ENCODE results near the gene PDE4A. TPM values are rescaled to one million over a fixed set of nuclear protein-coding genes. Genes with fewer than 3 reads are reported as not detected.

PDE4A gene
- total RNA-seq, 1 donor from 2014 or later, result 71.1 TPM

DNA sequence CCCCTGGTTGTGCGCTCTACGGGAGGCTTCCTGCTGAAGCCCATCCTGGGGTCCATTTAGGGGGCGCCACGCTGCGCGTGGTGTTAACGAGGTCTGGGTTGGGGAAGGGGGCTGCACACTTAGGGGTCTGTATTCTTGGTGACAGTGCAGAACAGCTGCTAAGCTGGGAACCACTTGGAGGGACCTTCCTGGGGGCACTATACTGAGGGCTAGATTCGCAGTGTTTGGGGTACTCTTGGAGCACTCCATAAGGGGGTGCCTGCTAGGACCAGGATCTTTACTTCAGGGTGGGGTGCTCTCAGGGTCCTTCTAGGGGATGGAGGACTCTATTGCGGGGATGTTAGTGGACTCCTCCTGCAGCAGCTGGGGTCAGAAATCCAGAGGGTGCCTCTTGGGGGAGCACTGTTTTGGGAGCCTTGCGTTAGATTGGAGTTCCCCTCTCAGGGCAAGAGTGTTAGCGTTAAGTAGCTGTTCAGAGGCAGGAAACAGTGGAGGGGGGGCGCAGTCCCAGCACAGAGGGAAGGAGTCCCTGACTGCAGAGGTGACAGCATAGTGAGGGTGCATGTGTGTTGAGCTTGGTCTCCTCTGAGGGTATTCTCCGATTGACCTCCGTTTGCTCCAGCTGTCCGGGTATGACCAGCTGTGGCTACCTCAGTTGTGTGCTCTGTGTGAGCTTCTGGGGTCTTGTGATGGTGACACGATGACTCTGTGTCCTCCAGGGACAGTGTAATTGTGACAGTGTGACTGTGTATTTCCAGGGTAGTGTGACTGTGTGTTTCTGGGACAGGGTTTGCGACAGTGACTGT is 1.1 kb downstream of the PDE4A start:
- H3K4me3 Mint-ChIP-seq, result peak overlapping the region; percentile 88
- H3K4me1 Mint-ChIP-seq (ENCODE audit: low read depth), result peaks cover 65% of the 10 kb centered on the region
- no peaks in the 10 kb centered on the region for H3K9me3 Mint-ChIP-seq
- H3K27me3 Mint-ChIP-seq (ENCODE audit: insufficient read depth), result peaks cover 4% of the 10 kb centered on the region
- intact Hi-C loops (cut with micrococcal nuclease), result no loop called here
- DNase-seq (ENCODE audit: low spot score), result peak; percentile 58
- H3K27ac Mint-ChIP-seq, result peak overlapping the region; percentile 86
- peaks cover 11% of the 10 kb centered on the region for H3K36me3 Mint-ChIP-seq (ENCODE audit: low read depth)

DNA sequence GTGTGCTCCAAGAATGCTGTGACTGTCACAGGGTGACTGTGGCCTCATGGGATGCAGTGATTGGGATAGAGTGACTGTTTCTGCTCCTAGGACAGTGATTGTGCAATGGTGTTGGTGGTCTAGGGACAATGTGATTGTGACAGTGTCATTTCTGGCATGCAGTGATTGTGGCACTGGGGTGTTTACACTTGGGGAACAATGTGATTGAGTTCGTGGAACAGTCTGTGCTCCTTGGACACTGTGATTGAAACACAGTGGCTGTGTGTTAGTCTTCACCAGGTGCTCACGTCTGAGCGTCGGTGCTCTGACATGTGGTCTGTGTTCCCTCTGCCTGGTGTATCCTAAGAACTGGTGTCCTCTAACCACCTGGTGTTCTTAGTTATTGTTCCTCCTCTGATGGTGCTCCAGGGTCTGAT is 1.7 kb downstream of the PDE4A start:
- H3K27me3 Mint-ChIP-seq (ENCODE audit: insufficient read depth), result peaks cover 2% of the 10 kb centered on the region
- no peak for DNase-seq (ENCODE audit: low spot score)
- H3K9me3 Mint-ChIP-seq, result no peaks in the 10 kb centered on the region
- H3K36me3 Mint-ChIP-seq (ENCODE audit: low read depth), result peaks cover 11% of the 10 kb centered on the region
- peaks cover 65% of the 10 kb centered on the region for H3K4me1 Mint-ChIP-seq (ENCODE audit: low read depth)
- intact Hi-C loops (cut with micrococcal nuclease), result no loop called here
- peak overlapping the region; percentile 86 for H3K27ac Mint-ChIP-seq
- peak overlapping the region; percentile 88 for H3K4me3 Mint-ChIP-seq

DNA sequence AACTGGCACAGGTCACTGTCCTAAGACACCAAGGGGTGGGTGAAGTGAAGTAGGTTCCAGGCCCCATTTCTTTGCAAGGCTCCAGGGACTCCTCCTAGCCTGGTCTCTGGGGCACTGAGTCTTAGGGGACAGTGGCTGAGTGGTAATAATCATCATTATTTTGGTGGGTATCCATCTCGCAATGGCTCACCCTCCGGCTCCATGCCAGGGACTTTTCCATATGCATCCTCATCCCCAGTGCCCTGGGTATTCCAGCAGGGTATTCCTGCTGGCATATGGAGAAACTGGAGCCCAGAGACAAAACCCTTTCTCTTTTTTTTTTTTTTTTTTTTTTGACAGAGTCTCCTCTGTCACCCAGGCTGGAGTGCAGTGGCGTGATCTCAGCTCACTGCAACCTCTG is 2.5 kb downstream of the PDE4A start:
- no peaks in the 10 kb centered on the region for H3K27me3 Mint-ChIP-seq (ENCODE audit: insufficient read depth)
- no peaks in the 10 kb centered on the region for H3K9me3 Mint-ChIP-seq
- peaks cover 70% of the 10 kb centered on the region for H3K4me1 Mint-ChIP-seq (ENCODE audit: low read depth)
- intact Hi-C loops (cut with micrococcal nuclease), result no loop called here
- H3K36me3 Mint-ChIP-seq (ENCODE audit: low read depth), result peaks cover 13% of the 10 kb centered on the region
- DNase-seq (ENCODE audit: low spot score), result no peak
- no peak overlapping the region for H3K27ac Mint-ChIP-seq
- peak overlapping the region; percentile 88 for H3K4me3 Mint-ChIP-seq

GRCh38 chr19:10424011-10424637 is 3.8 kb downstream of the PDE4A start:
- H3K36me3 Mint-ChIP-seq (ENCODE audit: low read depth), result peaks cover 14% of the 10 kb centered on the region
- peaks cover 2% of the 10 kb centered on the region for H3K27me3 Mint-ChIP-seq (ENCODE audit: insufficient read depth)
- DNase-seq (ENCODE audit: low spot score), result peak; percentile 58
- peak overlapping the region; percentile 75 for H3K27ac Mint-ChIP-seq
- H3K9me3 Mint-ChIP-seq, result no peaks in the 10 kb centered on the region
- H3K4me1 Mint-ChIP-seq (ENCODE audit: low read depth), result peaks cover 73% of the 10 kb centered on the region
- intact Hi-C loops (cut with micrococcal nuclease), result loop anchor here (1.0 to 2.0 kb wide), 3 partner anchors 12 to 37 kb away; no protein-coding TSS in a partner anchor
- H3K4me3 Mint-ChIP-seq, result peak overlapping the region; percentile 85

GRCh38 chr19:10427169-10427568 is 6.8 kb downstream of the PDE4A start:
- no peak for DNase-seq (ENCODE audit: low spot score)
- peaks cover 83% of the 10 kb centered on the region for H3K4me1 Mint-ChIP-seq (ENCODE audit: low read depth)
- peak overlapping the region; percentile 94 for H3K27ac Mint-ChIP-seq
- H3K36me3 Mint-ChIP-seq (ENCODE audit: low read depth), result peaks cover 21% of the 10 kb centered on the region
- intact Hi-C loops (cut with micrococcal nuclease), result no loop called here
- H3K4me3 Mint-ChIP-seq, result no peak overlapping the region
- H3K27me3 Mint-ChIP-seq (ENCODE audit: insufficient read depth), result peaks cover 20% of the 10 kb centered on the region
- no peaks in the 10 kb centered on the region for H3K9me3 Mint-ChIP-seq

DNA sequence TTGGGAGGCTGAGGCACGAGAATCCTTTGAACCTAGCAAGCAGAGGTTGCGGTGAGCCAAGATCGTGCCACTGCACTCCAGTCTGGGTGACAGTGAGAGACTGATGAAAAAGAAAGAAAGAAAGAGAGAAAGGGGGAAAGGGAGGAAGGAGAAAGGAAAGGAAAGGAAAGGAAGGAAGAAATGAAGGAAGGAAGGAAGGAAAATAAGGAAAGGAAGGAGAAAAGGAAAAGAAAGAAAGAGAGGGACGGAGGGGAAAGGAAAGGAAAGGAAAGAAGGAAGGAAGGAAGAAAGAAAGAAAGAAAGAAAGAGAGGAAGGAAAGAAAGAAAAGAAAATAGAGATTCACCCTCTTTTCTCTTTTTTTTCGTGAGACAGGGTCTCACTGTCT is 8.7 kb downstream of the PDE4A start:
- intact Hi-C loops (cut with micrococcal nuclease), result loop anchor here (1.0 kb wide), 1 partner anchor 7 kb away; no protein-coding TSS in a partner anchor
- H3K9me3 Mint-ChIP-seq, result no peaks in the 10 kb centered on the region
- peaks cover 30% of the 10 kb centered on the region for H3K36me3 Mint-ChIP-seq (ENCODE audit: low read depth)
- DNase-seq (ENCODE audit: low spot score), result no peak
- peaks cover 20% of the 10 kb centered on the region for H3K27me3 Mint-ChIP-seq (ENCODE audit: insufficient read depth)
- no peak overlapping the region for H3K4me3 Mint-ChIP-seq
- H3K4me1 Mint-ChIP-seq (ENCODE audit: low read depth), result peaks cover 78% of the 10 kb centered on the region
- peak overlapping the region; percentile 27 for H3K27ac Mint-ChIP-seq

DNA sequence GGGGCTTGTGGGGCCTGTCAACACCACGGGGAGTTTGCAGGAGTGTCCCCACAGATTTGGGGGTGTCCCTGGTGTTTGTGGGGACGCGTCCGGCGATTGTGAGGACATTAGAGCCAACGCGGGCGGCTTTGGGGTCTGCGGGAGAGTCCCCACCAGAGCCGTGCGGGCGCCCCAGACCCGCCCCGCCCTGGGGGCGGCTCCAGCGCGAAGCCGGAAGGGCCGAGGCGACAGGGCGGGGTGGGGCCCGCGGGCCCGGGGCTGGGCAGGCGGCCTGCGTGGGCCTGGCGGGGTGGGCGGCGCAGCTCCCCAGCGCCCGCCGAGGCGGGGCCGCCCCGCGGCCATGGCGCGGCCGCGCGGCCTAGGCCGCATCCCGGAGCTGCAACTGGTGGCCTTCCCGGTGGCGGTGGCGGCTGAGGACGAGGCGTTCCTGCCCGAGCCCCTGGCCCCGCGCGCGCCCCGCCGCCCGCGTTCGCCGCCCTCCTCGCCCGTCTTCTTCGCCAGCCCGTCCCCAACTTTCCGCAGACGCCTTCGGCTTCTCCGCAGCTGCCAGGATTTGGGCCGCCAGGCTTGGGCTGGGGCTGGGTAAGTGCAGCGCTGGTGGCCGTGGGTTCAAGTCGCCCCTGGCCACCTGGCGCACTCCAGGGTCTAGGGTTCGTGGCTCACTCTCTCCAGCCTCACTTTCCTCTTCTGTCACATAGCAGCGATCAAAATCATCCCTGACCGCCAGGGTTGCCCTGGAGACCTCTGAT is 10.3 kb downstream of the PDE4A start:
- Mint-ChIP-seq H3K9me3 (no peaks in the 10 kb centered on the region), H3K27ac (peak overlapping the region; percentile 80), H3K36me3 (ENCODE audit: low read depth) (peaks cover 30% of the 10 kb centered on the region), H3K4me1 (ENCODE audit: low read depth) (peaks cover 72% of the 10 kb centered on the region), H3K27me3 (ENCODE audit: insufficient read depth) (peaks cover 20% of the 10 kb centered on the region), H3K4me3 (peak overlapping the region; percentile 82)
- no peak for DNase-seq (ENCODE audit: low spot score)
- intact Hi-C loops (cut with micrococcal nuclease), result no loop called here

DNA sequence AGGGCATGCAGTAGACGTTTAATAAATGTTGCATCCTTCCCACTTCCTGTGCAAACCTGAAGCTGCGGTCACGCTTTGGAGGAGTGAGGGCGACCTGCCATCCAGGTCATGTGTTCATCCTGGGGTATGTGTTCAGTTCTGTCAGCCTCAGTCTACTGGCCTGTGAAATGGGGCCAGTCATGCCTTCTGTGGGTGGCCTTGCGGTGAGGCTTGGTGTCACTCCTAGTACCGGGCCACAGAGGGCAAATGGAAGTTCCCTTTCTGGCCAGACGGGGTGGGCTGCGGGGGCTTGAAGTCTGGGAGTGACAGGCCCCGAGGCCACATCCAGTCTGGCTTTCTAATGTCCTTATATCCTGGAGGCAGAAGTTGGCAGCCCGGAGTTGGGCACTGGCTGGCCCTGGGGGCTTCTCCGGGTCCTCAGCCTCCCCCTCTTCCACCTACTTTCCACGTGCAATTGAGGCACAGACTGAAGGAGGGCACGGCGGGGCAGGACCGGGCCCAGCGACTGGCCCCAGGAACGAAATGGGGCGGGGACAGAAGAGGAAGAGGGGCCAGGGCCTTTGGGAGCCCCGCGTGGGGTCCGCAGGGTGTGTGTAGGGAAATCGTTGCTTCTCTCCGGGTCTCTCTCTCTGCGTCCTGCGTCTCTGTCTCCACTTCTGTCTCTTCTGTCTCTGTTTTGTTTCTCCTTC is 11.1 kb downstream of the PDE4A start:
- H3K4me1 Mint-ChIP-seq (ENCODE audit: low read depth), result peaks cover 71% of the 10 kb centered on the region
- intact Hi-C loops (cut with micrococcal nuclease), result no loop called here

GRCh38 chr19:10431943-10432735 is 11.8 kb downstream of the PDE4A start:
- Mint-ChIP-seq H3K4me3 (peak overlapping the region; percentile 82), H3K27me3 (ENCODE audit: insufficient read depth) (peaks cover 20% of the 10 kb centered on the region), H3K27ac (peak overlapping the region; percentile 91), H3K9me3 (no peaks in the 10 kb centered on the region), H3K36me3 (ENCODE audit: low read depth) (peaks cover 29% of the 10 kb centered on the region), H3K4me1 (ENCODE audit: low read depth) (peaks cover 66% of the 10 kb centered on the region)
- intact Hi-C loops (cut with micrococcal nuclease), result loop anchor here (1.0 kb wide), 1 partner anchor 29 kb away; no protein-coding TSS in a partner anchor
- no peak for DNase-seq (ENCODE audit: low spot score)

More for the DNA sequence above, 11.1 kb downstream of the PDE4A start:
- Mint-ChIP-seq H3K9me3 (no peaks in the 10 kb centered on the region), H3K4me3 (peak overlapping the region; percentile 82), H3K27me3 (ENCODE audit: insufficient read depth) (peaks cover 20% of the 10 kb centered on the region), H3K27ac (peak overlapping the region; percentile 91), H3K36me3 (ENCODE audit: low read depth) (peaks cover 30% of the 10 kb centered on the region)
- no peak for DNase-seq (ENCODE audit: low spot score)

GRCh38 chr19:10432736-10433130 is 12.4 kb downstream of the PDE4A start:
- intact Hi-C loops (cut with micrococcal nuclease), result loop anchor here (1.0 kb wide), 1 partner anchor 29 kb away; no protein-coding TSS in a partner anchor
- H3K4me1 Mint-ChIP-seq (ENCODE audit: low read depth), result peaks cover 60% of the 10 kb centered on the region
- DNase-seq (ENCODE audit: low spot score), result no peak
- H3K27me3 Mint-ChIP-seq (ENCODE audit: insufficient read depth), result peaks cover 20% of the 10 kb centered on the region
- H3K36me3 Mint-ChIP-seq (ENCODE audit: low read depth), result peaks cover 27% of the 10 kb centered on the region
- peak overlapping the region; percentile 65 for H3K4me3 Mint-ChIP-seq
- no peaks in the 10 kb centered on the region for H3K9me3 Mint-ChIP-seq
- H3K27ac Mint-ChIP-seq, result no peak overlapping the region

- Mint-ChIP-seq H3K27me3 (ENCODE audit: insufficient read depth) (peaks cover 18% of the 10 kb centered on the region), H3K4me3 (peak overlapping the region; percentile 65), H3K9me3 (no peaks in the 10 kb centered on the region), H3K27ac (peak overlapping the region; percentile 43), H3K4me1 (ENCODE audit: low read depth) (peaks cover 56% of the 10 kb centered on the region), H3K36me3 (ENCODE audit: low read depth) (peaks cover 24% of the 10 kb centered on the region)
- no peak for DNase-seq (ENCODE audit: low spot score)
- intact Hi-C loops (cut with micrococcal nuclease), result no loop called here
Measured at GRCh38 chr19:10433131-10433536, 12.8 kb downstream of the PDE4A start.

DNA sequence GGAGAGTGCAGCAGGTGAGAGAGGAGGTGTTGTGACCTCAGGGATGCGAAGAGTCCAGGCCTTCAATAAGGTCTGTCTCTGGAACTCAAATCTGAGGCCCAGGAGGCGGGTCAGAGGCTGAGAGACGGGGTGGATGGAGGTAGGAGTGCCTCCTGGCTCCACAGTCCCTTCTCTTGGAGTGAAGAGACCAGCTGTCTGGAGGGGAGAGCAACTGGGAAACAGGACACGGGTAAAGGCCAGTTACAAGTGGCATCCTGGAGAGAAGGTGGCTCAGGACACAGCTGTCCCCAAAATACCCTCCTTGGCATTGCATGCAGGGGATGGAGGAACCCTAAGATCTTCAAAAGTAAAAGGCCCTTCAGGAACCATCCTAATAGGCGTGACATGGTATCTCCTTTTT is 19.2 kb downstream of the PDE4A start:
- no peaks in the 10 kb centered on the region for H3K27me3 Mint-ChIP-seq (ENCODE audit: insufficient read depth)
- H3K36me3 Mint-ChIP-seq (ENCODE audit: low read depth), result peaks cover 2% of the 10 kb centered on the region
- DNase-seq (ENCODE audit: low spot score), result no peak
- no peaks in the 10 kb centered on the region for H3K9me3 Mint-ChIP-seq
- H3K27ac Mint-ChIP-seq, result no peak overlapping the region
- H3K4me3 Mint-ChIP-seq, result no peak overlapping the region
- H3K4me1 Mint-ChIP-seq (ENCODE audit: low read depth), result peaks cover 11% of the 10 kb centered on the region
- intact Hi-C loops (cut with micrococcal nuclease), result no loop called here
